ENCODE results near the gene WDR44. TPM values are rescaled to one million over a fixed set of nuclear protein-coding genes. Genes with fewer than 3 reads are reported as not detected.

The WDR44 gene
- total RNA-seq, 2 donors from 2014 or later, result 26.3 to 36.3 TPM

GRCh38 chrX:118437283-118437682 is 91.4 kb downstream of the WDR44 start:
- Histone ChIP-seq H3K4me1 (ENCODE audit: control insufficient read depth, insufficient read depth, low read length) (no peaks in the 10 kb centered on the region), H3K36me3 (ENCODE audit: control insufficient read depth, insufficient read depth, low read length) (peaks cover 58% of the 10 kb centered on the region), H3K27ac (ENCODE audit: low read depth, low read length) (no peak overlapping the region), H3K4me3 (ENCODE audit: low read length) (no peak overlapping the region), H3K27me3 (ENCODE audit: control insufficient read depth, insufficient read depth, low read length, poor library complexity, severe bottlenecking) (no peaks in the 10 kb centered on the region), H3K9me3 (ENCODE audit: control insufficient read depth, low read length) (no peaks in the 10 kb centered on the region), H3K9ac (ENCODE audit: extremely low read depth, low read length, poor library complexity, severe bottlenecking) (no peak overlapping the region)
- Mint-ChIP-seq H3K36me3 (ENCODE audit: low read depth) (peaks cover 59% of the 10 kb centered on the region), H3K4me3 (no peak overlapping the region), H3K9me3 (peaks cover 32% of the 10 kb centered on the region), H3K27me3 (ENCODE audit: insufficient read depth) (no peaks in the 10 kb centered on the region), H3K27ac (no peak overlapping the region), H3K4me1 (no peaks in the 10 kb centered on the region)
- no peak for TF ChIP-seq CTCF (conservative IDR thresholded peaks at IDR 0.05)
- 100% methylated on average over 1 of the region's 1 CpG; no CpG with 5 or more reads in 1 of the 2 experiments for WGBS, 2 experiments (ENCODE audit: insufficient coverage in 1 of 2, insufficient read length in 1 of 2)
- no peak for DNase-seq

GRCh38 chrX:118448273-118448783 is 102.4 kb downstream of the WDR44 start:
- no peaks in the 10 kb centered on the region for H3K4me1 Mint-ChIP-seq
- H3K36me3 ChIP-seq (ENCODE audit: control insufficient read depth, insufficient read depth, low read length), result peaks cover 67% of the 10 kb centered on the region
- no peak overlapping the region for H3K4me3 Mint-ChIP-seq
- H3K4me1 ChIP-seq (ENCODE audit: control insufficient read depth, insufficient read depth, low read length), result no peaks in the 10 kb centered on the region
- TF ChIP-seq CTCF (conservative IDR thresholded peaks at IDR 0.05), result no peak
- H3K9me3 Mint-ChIP-seq, result peaks cover 27% of the 10 kb centered on the region
- no peak overlapping the region for H3K27ac Mint-ChIP-seq
- no peaks in the 10 kb centered on the region for H3K27me3 Mint-ChIP-seq (ENCODE audit: insufficient read depth)
- H3K36me3 Mint-ChIP-seq (ENCODE audit: low read depth), result peaks cover 38% of the 10 kb centered on the region
- no peak overlapping the region for H3K9ac ChIP-seq (ENCODE audit: extremely low read depth, low read length, poor library complexity, severe bottlenecking)
- H3K27me3 ChIP-seq (ENCODE audit: control insufficient read depth, insufficient read depth, low read length, poor library complexity, severe bottlenecking), result no peaks in the 10 kb centered on the region
- H3K27ac ChIP-seq (ENCODE audit: low read depth, low read length), result no peak overlapping the region
- no peak overlapping the region for H3K4me3 ChIP-seq (ENCODE audit: low read length)
- H3K9me3 ChIP-seq (ENCODE audit: control insufficient read depth, low read length), result no peaks in the 10 kb centered on the region
- DNase-seq, result no peak
- 82 to 89% methylated on average over 2 to 3 of the region's 3 CpGs for WGBS, 2 experiments (ENCODE audit: insufficient coverage in 1 of 2, insufficient read length in 1 of 2)

- Mint-ChIP-seq H3K27ac (no peak overlapping the region), H3K36me3 (ENCODE audit: low read depth) (peaks cover 25% of the 10 kb centered on the region), H3K9me3 (peaks cover 43% of the 10 kb centered on the region), H3K27me3 (ENCODE audit: insufficient read depth) (no peaks in the 10 kb centered on the region), H3K4me1 (peaks cover 4% of the 10 kb centered on the region), H3K4me3 (no peak overlapping the region)
- no peaks in the 10 kb centered on the region for H3K9me3 ChIP-seq (ENCODE audit: control insufficient read depth, low read length)
- no peak overlapping the region for H3K9ac ChIP-seq (ENCODE audit: extremely low read depth, low read length, poor library complexity, severe bottlenecking)
- peaks cover 30% of the 10 kb centered on the region for H3K36me3 ChIP-seq (ENCODE audit: control insufficient read depth, insufficient read depth, low read length)
- WGBS, 2 experiments (ENCODE audit: insufficient coverage in 1 of 2, insufficient read length in 1 of 2), result 46 to 60% methylated on average over 1 to 3 of the region's 3 CpGs
- TF ChIP-seq CTCF (conservative IDR thresholded peaks at IDR 0.05), result no peak
- H3K27me3 ChIP-seq (ENCODE audit: control insufficient read depth, insufficient read depth, low read length, poor library complexity, severe bottlenecking), result no peaks in the 10 kb centered on the region
- no peak for DNase-seq
- no peaks in the 10 kb centered on the region for H3K4me1 ChIP-seq (ENCODE audit: control insufficient read depth, insufficient read depth, low read length)
- no peak overlapping the region for H3K4me3 ChIP-seq (ENCODE audit: low read length)
- no peak overlapping the region for H3K27ac ChIP-seq (ENCODE audit: low read depth, low read length)
These were observed 109.1 kb downstream of the WDR44 start for GRCh38 chrX:118455013-118455412.

Data from endodermal cell (in vitro differentiated cells).